CD4-positive, alpha-beta T cell treated with Interleukin-12 subunit alpha and Interleukin-12 subunit beta, for 1 hour (primary cell): ENCODE measurements around the gene ELAVL4.

Source experiments
- DNase-seq: peaks from one replicate; pipeline ENCODE4 v3.0.0-alpha.2; 2020

ELAVL4 gene

GRCh38 chr1:50108497-50109059, at the start of gene ELAVL4:
ELAVL4 (plus strand) TSS chr1:50108920; CDS start chr1:50109190, 270 bp downstream.
- no peak for DNase-seq

- DNase-seq: no peak
Observed at GRCh38 chr1:50060279-50060678, 48.4 kb upstream of the ELAVL4 start.

GRCh38 chr1:50066806-50067205, 41.9 kb upstream of the ELAVL4 start:
- no peak for DNase-seq

- DNase-seq: no peak
Observed at GRCh38 chr1:50074931-50075330, 33.8 kb upstream of the ELAVL4 start.

GRCh38 chr1:50077273-50077672, 31.4 kb upstream of the ELAVL4 start:
- no peak for DNase-seq

GRCh38 chr1:50080904-50081586, 27.7 kb upstream of the ELAVL4 start:
- DNase-seq: no peak

- no peak for DNase-seq
Observed at GRCh38 chr1:50084389-50084788, 24.3 kb upstream of the ELAVL4 start.

- DNase-seq: no peak
Observed at GRCh38 chr1:50091068-50091467, 17.7 kb upstream of the ELAVL4 start.

GRCh38 chr1:50095716-50096115, 13.0 kb upstream of the ELAVL4 start:
- DNase-seq: no peak

GRCh38 chr1:50097021-50097679, 11.6 kb upstream of the ELAVL4 start:
- no peak for DNase-seq

GRCh38 chr1:50097791-50098190, 10.9 kb upstream of the ELAVL4 start:
- no peak for DNase-seq

GRCh38 chr1:50098591-50099021, 10.1 kb upstream of the ELAVL4 start:
- DNase-seq: no peak

GRCh38 chr1:50099654-50100053, 9.1 kb upstream of the ELAVL4 start:
- no peak for DNase-seq

- no peak for DNase-seq
Observed at GRCh38 chr1:50103615-50104081, 5.1 kb upstream of the ELAVL4 start.

- DNase-seq: no peak
Observed at GRCh38 chr1:50105433-50105832, 3.3 kb upstream of the ELAVL4 start.

- no peak for DNase-seq
Observed at GRCh38 chr1:50106095-50106761, 2.5 kb upstream of the ELAVL4 start.

GRCh38 chr1:50109116-50109515, 396 bp downstream of the ELAVL4 start:
- no peak for DNase-seq

GRCh38 chr1:50109647-50110075, 941 bp downstream of the ELAVL4 start:
- no peak for DNase-seq

- no peak for DNase-seq
Observed at GRCh38 chr1:50110151-50110550, 1.4 kb downstream of the ELAVL4 start.

- DNase-seq: no peak
Observed at GRCh38 chr1:50110656-50111055, 1.9 kb downstream of the ELAVL4 start.

GRCh38 chr1:50111503-50111902, 2.8 kb downstream of the ELAVL4 start:
- no peak for DNase-seq

- no peak for DNase-seq
Observed at GRCh38 chr1:50112193-50112592, 3.5 kb downstream of the ELAVL4 start.

GRCh38 chr1:50123071-50123470, 14.4 kb downstream of the ELAVL4 start:
- no peak for DNase-seq
